GM12878 (cell line): ENCODE results near the gene CHRNE. TPM values are rescaled to one million over a fixed set of nuclear protein-coding genes. Genes with fewer than 3 reads are reported as not detected.

ENCODE experiments used
- ATAC-seq: fragments of 200-7000 bp; cut with Tn5 transposase; 3 replicates; pipeline ENCODE4 v1.9.1; 2020; ENCODE audit warnings: mild to moderate bottlenecking, moderate library complexity
- BruUV-seq: library from RNA; stranded (reverse); fragments of 400-500 nt; replicated peaks from 2 replicates; lab custom pipeline; 2021; lab: Mats Ljungman, UMichigan
- CTCF ChIA-PET: fragments of 300-600 bp; sonication (Branson Sonifier 250); formaldehyde crosslinking; extraction: SDS; loops from one replicate; lab custom pipeline; 2021; ENCODE audit warnings: inconsistent platforms; lab: Yijun Ruan, JAX
- POLR2A ChIA-PET: fragments of 350-600 bp; formaldehyde crosslinking; extraction: SDS; loops from one replicate; lab custom pipeline; 2021; ENCODE audit warnings: inconsistent platforms; lab: Charles Lee
- RAD21 ChIA-PET: fragments of 300-600 bp; sonication (Branson Sonifier 250); formaldehyde crosslinking; loops from one replicate; lab custom pipeline; 2023; ENCODE audit warnings: antibody characterized with exemption; ENCODE audit not compliant: unreplicated experiment; lab: Charles Lee
- SMC1A ChIA-PET: fragments of 300-600 bp; sonication (Branson Sonifier 250); formaldehyde crosslinking; loops from one replicate; lab custom pipeline; 2023; ENCODE audit not compliant: unreplicated experiment, uncharacterized antibody; lab: Charles Lee
- DNase-seq: peaks from one replicate; pipeline ENCODE4 v3.0.0-alpha.2; 2011; ENCODE audit warnings: low read depth, low spot score
- FAIRE-seq: peaks from 3 replicates; lab custom pipeline; 2011; peaks lifted over from hg19 to GRCh38; lab: Jason Lieb, UNC
- H2AFZ ChIP-seq: 2 replicates; pipeline ENCODE4 v1.6.0; 2011; ENCODE audit warnings: low read depth, low read length, control low read depth; ENCODE audit not compliant: control insufficient read depth
- H3K27ac ChIP-seq: 2 replicates; pipeline ENCODE4 v1.5.1; 2011; ENCODE audit warnings: control low read depth; ENCODE audit not compliant: control insufficient read depth, insufficient read depth
- H3K27me3 ChIP-seq, 2 experiments: replicated peaks in 1 of 2; 2 replicates each; pipeline versions ENCODE4 v1.6.0 to v1.6.1; 2011; ENCODE audit warnings: low read length in 1 of 2; ENCODE audit not compliant: control insufficient read depth in 2 of 2, insufficient read depth in 2 of 2
- H3K36me3 ChIP-seq, 2 experiments: 2 replicates each; pipeline ENCODE4 v1.5.1; 2011; ENCODE audit warnings: low read length in 1 of 2; ENCODE audit not compliant: control insufficient read depth in 2 of 2, insufficient read depth in 2 of 2
- H3K4me1 ChIP-seq: 2 replicates; pipeline ENCODE4 v1.6.1; 2011; ENCODE audit warnings: mild to moderate bottlenecking, low read length, moderate library complexity, mixed read lengths; ENCODE audit not compliant: control insufficient read depth, insufficient read depth
- H3K4me2 ChIP-seq: 2 replicates; pipeline ENCODE4 v1.6.0; 2011; ENCODE audit warnings: control low read depth; ENCODE audit not compliant: control insufficient read depth, insufficient read depth
- H3K4me3 ChIP-seq: fragments of 200-600 bp; sonication (generic); 2 replicates; pipeline ENCODE4 v1.5.1; 2016
- H3K79me2 ChIP-seq: 2 replicates; pipeline ENCODE4 v1.6.0; 2011; ENCODE audit warnings: low read length; ENCODE audit not compliant: control insufficient read depth, insufficient read depth
- H3K9ac ChIP-seq: 2 replicates; pipeline ENCODE4 v1.8.0; 2011; ENCODE audit warnings: low read length, control low read depth, mixed read lengths; ENCODE audit not compliant: control insufficient read depth, insufficient read depth
- H3K9me3 ChIP-seq: replicated peaks from 3 replicates; pipeline ENCODE4 v1.5.1; 2011; ENCODE audit warnings: mild to moderate bottlenecking, low read length; ENCODE audit not compliant: control insufficient read depth, insufficient read depth
- H4K20me1 ChIP-seq: 2 replicates; pipeline ENCODE4 v1.6.0; 2011; ENCODE audit not compliant: control insufficient read depth, insufficient read depth
- CHD2 ChIP-seq: IDR thresholded peaks from 2 replicates; pipeline ENCODE4 v1.6.1; 2011; ENCODE audit warnings: low read depth, low read length, improper control_type of control experiment, borderline replicate concordance
- GABPA ChIP-seq: IDR thresholded peaks from 2 replicates; pipeline ENCODE4 v1.6.1; 2014; ENCODE audit warnings: antibody characterized with exemption, low read depth, mild to moderate bottlenecking, inconsistent platforms
- NFYA ChIP-seq: IDR thresholded peaks from 2 replicates; pipeline ENCODE4 v1.6.1; 2011; ENCODE audit warnings: low read depth, mild to moderate bottlenecking, low read length, improper control_type of control experiment, borderline replicate concordance
- POU2F2 ChIP-seq: IDR thresholded peaks from 3 replicates; pipeline ENCODE4 v1.6.1; 2011; ENCODE audit warnings: low read depth, mild to moderate bottlenecking, low read length, borderline replicate concordance
- WGBS: methylation state at CpG from one replicate; pipeline ENCODE4 v1.1.6; 2016; ENCODE audit warnings: low lambda C conversion rate; ENCODE audit not compliant: insufficient replicate concordance, insufficient coverage; ENCODE audit errors: missing lambda C conversion rate; 5-methylcytosine and 5-hydroxymethylcytosine counted together
- in situ Hi-C: fragments of 300-500 bp; cut with MboI; formaldehyde crosslinking; loops from 9 replicates; pipeline ENCODE4 v1.14.3; 2018; ENCODE audit warnings: mixed read lengths
- intact Hi-C: fragments of 100-400 bp; cut with micrococcal nuclease; formaldehyde crosslinking; loops from one replicate; pipeline ENCODE4 v1.14.2; 2022; ENCODE audit not compliant: unreplicated experiment
- polyA plus RNA-seq, 11 experiments: library from polyadenylated mRNA; depleted of rRNA in 4 of 11; unstranded in 6 of 11; stranded (reverse) in 5 of 11; fragments of >200 nt; fragmentation: Nextera tagmentation in 4 of 11; fragmentation: Illumina TruSeq in 1 of 11; extraction: Ambion mirVana in 4 of 11; extraction: Trizol in 1 of 11; gene quantifications; 1 replicate in 1 of 11; 2 replicates in 10 of 11; pipeline versions ENCODE4 v1.2.1 to v1.2.3, GENCODE V29; 2011 to 2016; ENCODE audit warnings: inconsistent platforms in 2 of 11, missing spikeins in 2 of 11, low read depth in 1 of 11
- total RNA-seq, 4 experiments: library from RNA; depleted of rRNA in 3 of 4; stranded (reverse); fragments of >200 nt in 3 of 4; fragmentation: Illumina TruSeq in 1 of 4; extraction: Trizol in 1 of 4; gene quantifications; 2 replicates each; pipeline versions ENCODE4 v1.2.1 to v1.2.3, GENCODE V29; 2013 to 2021
- TF ChIP-seq, protein P1 (sequence below): IDR thresholded peaks from 2 replicates; pipeline ENCODE4 v1.6.1; 2011; ENCODE audit warnings: mild to moderate bottlenecking, low read depth, low read length, moderate library complexity; ENCODE audit not compliant: insufficient replicate concordance

The CHRNE gene
- total and polyA plus RNA-seq, 10 of the 15 experiments (the other 5 are each of a cell fraction or from before 2014, with no cell fraction given), result 0.05 to 0.11 (median 0.08) TPM; not detected in 6

DNA sequence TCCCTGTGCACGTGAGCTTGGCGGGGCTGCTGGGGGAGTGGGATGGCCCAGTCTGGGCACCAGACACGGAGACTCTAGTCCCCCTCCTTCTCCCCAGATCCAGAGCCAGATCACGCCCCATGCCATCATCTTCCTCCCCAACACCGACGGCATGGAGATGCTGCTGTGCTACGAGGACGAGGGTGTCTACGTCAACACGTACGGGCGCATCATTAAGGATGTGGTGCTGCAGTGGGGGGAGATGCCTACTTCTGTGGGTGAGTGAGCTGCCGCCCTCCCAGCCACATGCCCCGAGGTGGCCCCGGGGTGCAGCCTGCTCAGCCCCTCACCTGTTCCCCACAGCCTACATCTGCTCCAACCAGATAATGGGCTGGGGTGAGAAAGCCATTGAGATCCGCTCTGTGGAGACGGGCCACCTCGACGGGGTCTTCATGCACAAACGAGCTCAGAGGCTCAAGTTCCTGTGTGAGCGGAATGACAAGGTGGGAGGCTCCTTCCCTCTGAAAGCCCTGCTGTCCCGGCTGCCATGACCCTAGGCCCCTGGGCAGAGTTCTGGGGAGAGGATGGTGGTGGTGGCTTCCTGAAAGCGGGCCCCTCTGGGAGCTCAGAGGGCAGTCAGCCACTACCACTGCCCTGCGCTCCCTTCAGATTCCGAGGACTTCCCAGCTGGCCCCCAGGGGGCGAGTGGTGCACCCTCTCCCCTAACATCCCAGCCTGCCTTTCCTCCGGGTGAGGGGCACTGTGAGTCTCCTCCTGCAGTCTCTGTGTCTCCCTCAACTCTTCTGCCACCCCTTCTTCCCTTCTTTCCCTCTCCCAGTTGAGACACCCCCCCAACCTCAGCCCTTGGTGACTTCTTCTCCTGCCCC is 6.3 kb downstream of the CHRNE start:
- TF ChIP-seq NFYA, result no peak
- TF ChIP-seq GABPA, result no peak
- TF ChIP-seq CHD2, result no peak
- TF ChIP-seq POU2F2, result no peak
- TF ChIP-seq, protein P1, sequence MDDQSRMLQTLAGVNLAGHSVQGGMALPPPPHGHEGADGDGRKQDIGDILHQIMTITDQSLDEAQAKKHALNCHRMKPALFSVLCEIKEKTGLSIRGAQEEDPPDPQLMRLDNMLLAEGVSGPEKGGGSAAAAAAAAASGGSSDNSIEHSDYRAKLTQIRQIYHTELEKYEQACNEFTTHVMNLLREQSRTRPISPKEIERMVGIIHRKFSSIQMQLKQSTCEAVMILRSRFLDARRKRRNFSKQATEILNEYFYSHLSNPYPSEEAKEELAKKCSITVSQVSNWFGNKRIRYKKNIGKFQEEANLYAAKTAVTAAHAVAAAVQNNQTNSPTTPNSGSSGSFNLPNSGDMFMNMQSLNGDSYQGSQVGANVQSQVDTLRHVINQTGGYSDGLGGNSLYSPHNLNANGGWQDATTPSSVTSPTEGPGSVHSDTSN, result no peak
- H3K4me2 ChIP-seq, result no peak overlapping the region
- ChIA-PET POLR2A (interaction anchor here (0.5 kb wide), 1 partner anchor 247 kb away, joined by 6 read pairs; no protein-coding TSS in a partner anchor), SMC1A (no interaction called here), RAD21 (no interaction called here), CTCF (no interaction called here)
- H3K4me3 ChIP-seq, result no peak overlapping the region
- peaks cover 3 to 17% of the 10 kb centered on the region in 2 experiments; a peak in 3 of 4 replicates for H3K36me3 ChIP-seq
- H3K9me3 ChIP-seq, result no peaks in the 10 kb centered on the region; the same call in 2 of the 3 replicates
- no peak overlapping the region for H3K9ac ChIP-seq
- H2AFZ ChIP-seq, result no peak overlapping the region
- intact Hi-C loops (no loop called here), in situ Hi-C loops (no loop called here)
- 91% methylated on average over 25 of the region's 27 CpGs for WGBS
- no peak for ATAC-seq
- no peak overlapping the region for H3K27ac ChIP-seq
- no peak for FAIRE-seq
- DNase-seq, result no peak
- no peaks in the 10 kb centered on the region for H4K20me1 ChIP-seq
- BruUV-seq, result no TSS peak
- H3K27me3 ChIP-seq, result no peaks in the 10 kb centered on the region; a peak in 1 of 4 replicates
- no peaks in the 10 kb centered on the region for H3K79me2 ChIP-seq
- H3K4me1 ChIP-seq, result peaks cover 10% of the 10 kb centered on the region; the same call in 1 of the 2 replicates
